H1 (cell line): Measurements from ENCODE around the gene DYNLT5. TPM values are rescaled to one million over a fixed set of nuclear protein-coding genes. Genes with fewer than 3 reads are reported as not detected.

Source experiments
- MAFK ChIP-seq: IDR thresholded peaks from 2 replicates; pipeline ENCODE4 v1.6.1; 2012; ENCODE audit warnings: low read depth, mild to moderate bottlenecking, improper control_type of control experiment, low read length
- ZNF274 ChIP-seq: IDR thresholded peaks from 2 replicates; pipeline ENCODE4 v1.7.0; 2012; ENCODE audit warnings: low read length, borderline replicate concordance; ENCODE audit errors: extremely low read depth
- polyA plus RNA-seq, 7 experiments: library from polyadenylated mRNA; depleted of rRNA in 3 of 7; stranded (reverse) in 5 of 7; unstranded in 2 of 7; fragments of >200 nt in 5 of 7; fragments of 200-250 nt in 2 of 7; gene quantifications; 1 replicate in 5 of 7; 2 replicates in 1 of 7; 4 replicates in 1 of 7; pipeline versions ENCODE4 v1.2.1 to v1.2.3, GENCODE V29; 2011 to 2013; ENCODE audit warnings: missing spikeins in 2 of 7, mixed read lengths in 2 of 7
- total RNA-seq: library from RNA; stranded (reverse); fragmentation: NEBNext Ultra II Directional; extraction: Animal tissue kit (Norgen Biotek cat#: 25700); gene quantifications from 2 replicates; pipeline ENCODE4 v1.2.1, GENCODE V29; 2021
- TF ChIP-seq, protein P1 (sequence below): IDR thresholded peaks from 2 replicates; pipeline ENCODE4 v1.6.1; 2011; ENCODE audit warnings: low read length, improper control_type of control experiment

The DYNLT5 gene
- total and polyA plus RNA-seq, 2 of the 8 experiments (the other 6 are each of a cell fraction or from before 2014, with no cell fraction given), result 0.93 to 1.5 TPM

DNA sequence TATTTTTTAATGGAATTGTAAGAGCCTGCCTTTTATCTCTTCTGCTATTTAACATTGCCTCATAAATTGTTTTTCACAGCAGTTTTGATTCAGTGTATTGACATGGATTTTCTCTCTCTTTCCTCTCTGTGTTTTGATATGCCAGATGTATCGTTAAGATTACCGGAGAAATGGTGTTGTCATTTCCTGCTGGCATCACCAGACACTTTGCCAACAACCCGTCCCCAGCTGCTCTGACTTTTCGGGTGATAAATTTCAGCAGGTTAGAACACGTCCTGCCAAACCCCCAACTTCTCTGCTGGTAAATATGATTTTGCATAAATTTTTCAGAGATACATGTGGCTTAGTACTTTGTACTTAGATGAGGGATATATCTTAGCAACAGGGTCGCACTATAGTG, 23.1 kb upstream of the DYNLT5 start (continued):
- TF ChIP-seq, protein P1, sequence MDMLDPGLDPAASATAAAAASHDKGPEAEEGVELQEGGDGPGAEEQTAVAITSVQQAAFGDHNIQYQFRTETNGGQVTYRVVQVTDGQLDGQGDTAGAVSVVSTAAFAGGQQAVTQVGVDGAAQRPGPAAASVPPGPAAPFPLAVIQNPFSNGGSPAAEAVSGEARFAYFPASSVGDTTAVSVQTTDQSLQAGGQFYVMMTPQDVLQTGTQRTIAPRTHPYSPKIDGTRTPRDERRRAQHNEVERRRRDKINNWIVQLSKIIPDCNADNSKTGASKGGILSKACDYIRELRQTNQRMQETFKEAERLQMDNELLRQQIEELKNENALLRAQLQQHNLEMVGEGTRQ, result no peak
- TF ChIP-seq MAFK (no peak), ZNF274 (no peak)
